Uterus (tissue), 2 donors: ENCODE results near the gene QRICH2.

Experiments used
- POLR2A ChIP-seq, 2 donors: fragments of 450-650 bp; IDR thresholded peaks; one replicate each; pipeline ENCODE4 v1.6.1; 2016; ENCODE audit warnings: antibody characterized with exemption in 2 of 2, mild to moderate bottlenecking in 1 of 2, moderate library complexity in 1 of 2
- TF ChIP-seq, protein P1 (sequence below), 4 experiments: fragments of 200-600 bp in 2 of 4; fragments of 450-650 bp in 2 of 4; sonication (generic) in 2 of 4; IDR thresholded peaks; one replicate each; pipeline ENCODE4 v1.5.1; 2016 to 2019; ENCODE audit warnings: antibody characterized with exemption in 4 of 4, mild to moderate bottlenecking in 2 of 4, moderate library complexity in 1 of 4

DNA sequence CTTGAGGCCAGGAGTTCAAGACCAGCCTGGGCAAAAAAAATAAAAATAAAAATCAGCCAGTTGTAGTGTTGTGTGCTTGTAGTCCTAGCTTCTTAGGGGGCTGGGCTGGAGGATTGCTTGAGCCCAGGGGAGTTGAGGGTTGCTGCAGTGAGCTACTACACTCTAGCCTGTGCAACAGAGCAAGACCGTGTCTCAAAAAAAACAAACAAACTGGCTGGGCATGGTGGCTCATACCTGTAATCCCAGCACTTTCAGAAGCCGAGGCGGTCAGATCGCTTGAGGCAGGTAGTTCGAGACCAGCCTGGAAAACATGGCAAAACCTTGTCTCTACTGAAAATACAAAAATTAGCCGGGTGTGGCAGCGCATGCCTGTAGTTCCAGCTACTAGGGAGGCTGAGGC is 47.9 kb downstream of the QRICH2 start:
- TF ChIP-seq, protein P1, sequence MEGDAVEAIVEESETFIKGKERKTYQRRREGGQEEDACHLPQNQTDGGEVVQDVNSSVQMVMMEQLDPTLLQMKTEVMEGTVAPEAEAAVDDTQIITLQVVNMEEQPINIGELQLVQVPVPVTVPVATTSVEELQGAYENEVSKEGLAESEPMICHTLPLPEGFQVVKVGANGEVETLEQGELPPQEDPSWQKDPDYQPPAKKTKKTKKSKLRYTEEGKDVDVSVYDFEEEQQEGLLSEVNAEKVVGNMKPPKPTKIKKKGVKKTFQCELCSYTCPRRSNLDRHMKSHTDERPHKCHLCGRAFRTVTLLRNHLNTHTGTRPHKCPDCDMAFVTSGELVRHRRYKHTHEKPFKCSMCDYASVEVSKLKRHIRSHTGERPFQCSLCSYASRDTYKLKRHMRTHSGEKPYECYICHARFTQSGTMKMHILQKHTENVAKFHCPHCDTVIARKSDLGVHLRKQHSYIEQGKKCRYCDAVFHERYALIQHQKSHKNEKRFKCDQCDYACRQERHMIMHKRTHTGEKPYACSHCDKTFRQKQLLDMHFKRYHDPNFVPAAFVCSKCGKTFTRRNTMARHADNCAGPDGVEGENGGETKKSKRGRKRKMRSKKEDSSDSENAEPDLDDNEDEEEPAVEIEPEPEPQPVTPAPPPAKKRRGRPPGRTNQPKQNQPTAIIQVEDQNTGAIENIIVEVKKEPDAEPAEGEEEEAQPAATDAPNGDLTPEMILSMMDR (IDR thresholded peaks at IDR 0.05), result no peak
- no peak for TF ChIP-seq POLR2A (IDR thresholded peaks at IDR 0.05)
